ENCODE measurements around the gene DOCK1.

Gene DOCK1

GRCh38 chr10:127150136-127150535 lies 244.9 kb downstream of the DOCK1 start:
- Histone ChIP-seq H3K27ac (ENCODE audit: low read length) (no peak overlapping the region), H3K9ac (ENCODE audit: low read depth, low read length) (no peak overlapping the region)

DNA sequence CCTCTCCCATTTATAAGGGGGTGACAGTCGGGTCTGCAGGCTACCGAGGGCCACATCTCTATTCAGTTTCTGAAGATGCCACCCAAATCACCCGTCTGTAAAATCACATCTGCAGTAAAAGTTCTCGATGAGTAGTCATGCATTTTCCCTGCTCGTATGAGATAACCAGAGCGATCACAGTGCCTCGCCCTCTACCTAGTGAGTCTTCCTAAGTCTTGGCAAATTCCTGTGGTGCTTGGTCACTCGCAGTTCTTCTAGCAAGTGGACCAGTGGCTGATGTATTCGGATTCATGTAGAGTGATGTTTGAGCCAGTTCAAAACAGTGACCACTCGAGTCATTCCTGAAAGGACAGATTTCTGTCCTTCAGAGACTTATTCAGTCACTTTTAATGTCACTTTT lies 246.3 kb downstream of the DOCK1 start:
- Histone ChIP-seq H3K36me3 (ENCODE audit: insufficient read depth, low read depth, low read length) (no peaks in the 10 kb centered on the region), H3K4me3 (ENCODE audit: low read length) (no peak overlapping the region), H3K4me1 (ENCODE audit: insufficient read depth, low read length) (peaks cover 25% of the 10 kb centered on the region), H3K9ac (ENCODE audit: low read depth, low read length) (no peak overlapping the region), H3K27me3 (ENCODE audit: insufficient read depth, low read length) (no peaks in the 10 kb centered on the region), H3K9me3 (ENCODE audit: insufficient read depth, low read depth, low read length) (no peaks in the 10 kb centered on the region), H3K27ac (ENCODE audit: low read length) (no peak overlapping the region)

More at GRCh38 chr10:127150136-127150535, 244.9 kb downstream of the DOCK1 start:
- peaks cover 25% of the 10 kb centered on the region for H3K4me1 ChIP-seq (ENCODE audit: insufficient read depth, low read length)
- no peaks in the 10 kb centered on the region for H3K9me3 ChIP-seq (ENCODE audit: insufficient read depth, low read depth, low read length)
- no peaks in the 10 kb centered on the region for H3K36me3 ChIP-seq (ENCODE audit: insufficient read depth, low read depth, low read length)
- no peak overlapping the region for H3K4me3 ChIP-seq (ENCODE audit: low read length)
- H3K27me3 ChIP-seq (ENCODE audit: insufficient read depth, low read length), result no peaks in the 10 kb centered on the region

GRCh38 chr10:127151981-127152699 lies 246.9 kb downstream of the DOCK1 start:
- Histone ChIP-seq H3K4me1 (ENCODE audit: insufficient read depth, low read length) (peaks cover 25% of the 10 kb centered on the region), H3K27ac (ENCODE audit: low read length) (no peak overlapping the region), H3K36me3 (ENCODE audit: insufficient read depth, low read depth, low read length) (no peaks in the 10 kb centered on the region), H3K4me3 (ENCODE audit: low read length) (no peak overlapping the region), H3K27me3 (ENCODE audit: insufficient read depth, low read length) (no peaks in the 10 kb centered on the region), H3K9ac (ENCODE audit: low read depth, low read length) (no peak overlapping the region), H3K9me3 (ENCODE audit: insufficient read depth, low read depth, low read length) (no peaks in the 10 kb centered on the region)

GRCh38 chr10:127153181-127153580 lies 248.0 kb downstream of the DOCK1 start:
- H3K27ac ChIP-seq (ENCODE audit: low read length), result no peak overlapping the region
- H3K4me1 ChIP-seq (ENCODE audit: insufficient read depth, low read length), result peaks cover 30% of the 10 kb centered on the region
- H3K27me3 ChIP-seq (ENCODE audit: insufficient read depth, low read length), result no peaks in the 10 kb centered on the region
- H3K36me3 ChIP-seq (ENCODE audit: insufficient read depth, low read depth, low read length), result no peaks in the 10 kb centered on the region
- H3K4me3 ChIP-seq (ENCODE audit: low read length), result no peak overlapping the region
- no peak overlapping the region for H3K9ac ChIP-seq (ENCODE audit: low read depth, low read length)
- no peaks in the 10 kb centered on the region for H3K9me3 ChIP-seq (ENCODE audit: insufficient read depth, low read depth, low read length)

- H3K9me3 ChIP-seq (ENCODE audit: insufficient read depth, low read depth, low read length), result no peaks in the 10 kb centered on the region
- no peaks in the 10 kb centered on the region for H3K27me3 ChIP-seq (ENCODE audit: insufficient read depth, low read length)
- H3K27ac ChIP-seq (ENCODE audit: low read length), result no peak overlapping the region
- no peak overlapping the region for H3K4me3 ChIP-seq (ENCODE audit: low read length)
- H3K36me3 ChIP-seq (ENCODE audit: insufficient read depth, low read depth, low read length), result no peaks in the 10 kb centered on the region
- H3K9ac ChIP-seq (ENCODE audit: low read depth, low read length), result no peak overlapping the region
- H3K4me1 ChIP-seq (ENCODE audit: insufficient read depth, low read length), result peaks cover 17% of the 10 kb centered on the region
Measured at GRCh38 chr10:127154831-127155620, 249.8 kb downstream of the DOCK1 start.

GRCh38 chr10:127157089-127157488 lies 251.9 kb downstream of the DOCK1 start:
- no peak overlapping the region for H3K9ac ChIP-seq (ENCODE audit: low read depth, low read length)
- H3K4me3 ChIP-seq (ENCODE audit: low read length), result no peak overlapping the region
- H3K27ac ChIP-seq (ENCODE audit: low read length), result no peak overlapping the region
- peaks cover 11% of the 10 kb centered on the region for H3K4me1 ChIP-seq (ENCODE audit: insufficient read depth, low read length)
- H3K9me3 ChIP-seq (ENCODE audit: insufficient read depth, low read depth, low read length), result no peaks in the 10 kb centered on the region
- H3K36me3 ChIP-seq (ENCODE audit: insufficient read depth, low read depth, low read length), result no peaks in the 10 kb centered on the region
- no peaks in the 10 kb centered on the region for H3K27me3 ChIP-seq (ENCODE audit: insufficient read depth, low read length)

DNA sequence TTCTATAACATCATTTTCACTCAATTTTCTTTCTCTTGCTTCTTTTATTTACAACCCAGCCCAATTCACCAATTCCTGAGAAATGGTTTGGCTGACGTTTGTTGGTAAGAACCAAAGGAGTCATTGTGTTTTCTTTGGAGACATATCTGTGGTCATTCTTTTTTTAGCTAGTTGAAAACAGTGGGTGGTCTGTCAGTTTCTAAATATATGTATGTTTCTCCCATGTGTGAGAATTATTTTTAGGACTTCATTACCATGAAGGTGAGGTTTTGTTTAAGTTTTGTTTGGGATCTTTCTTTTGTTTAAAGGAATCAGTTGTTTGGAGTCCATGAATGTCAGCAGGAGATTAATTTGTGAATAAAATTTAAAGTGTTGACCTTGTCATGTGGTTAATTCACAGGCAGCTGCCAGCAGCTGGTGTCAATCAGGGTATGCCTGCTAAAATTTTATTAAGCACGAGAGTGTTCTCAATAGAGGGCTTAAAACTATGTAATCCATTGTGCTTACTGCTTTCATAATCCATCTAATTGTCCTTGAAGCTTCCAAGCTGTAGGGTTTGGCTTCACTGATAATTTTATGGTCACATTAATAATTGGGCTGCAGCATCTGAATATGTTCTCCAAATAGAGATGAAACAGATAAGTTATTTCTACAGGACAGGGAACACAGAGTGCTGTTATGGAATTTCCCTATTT lies 252.4 kb downstream of the DOCK1 start:
- Histone ChIP-seq H3K4me1 (ENCODE audit: insufficient read depth, low read length) (peaks cover 6% of the 10 kb centered on the region), H3K4me3 (ENCODE audit: low read length) (no peak overlapping the region), H3K27me3 (ENCODE audit: insufficient read depth, low read length) (no peaks in the 10 kb centered on the region), H3K36me3 (ENCODE audit: insufficient read depth, low read depth, low read length) (no peaks in the 10 kb centered on the region), H3K9me3 (ENCODE audit: insufficient read depth, low read depth, low read length) (no peaks in the 10 kb centered on the region), H3K9ac (ENCODE audit: low read depth, low read length) (no peak overlapping the region), H3K27ac (ENCODE audit: low read length) (no peak overlapping the region)

DNA sequence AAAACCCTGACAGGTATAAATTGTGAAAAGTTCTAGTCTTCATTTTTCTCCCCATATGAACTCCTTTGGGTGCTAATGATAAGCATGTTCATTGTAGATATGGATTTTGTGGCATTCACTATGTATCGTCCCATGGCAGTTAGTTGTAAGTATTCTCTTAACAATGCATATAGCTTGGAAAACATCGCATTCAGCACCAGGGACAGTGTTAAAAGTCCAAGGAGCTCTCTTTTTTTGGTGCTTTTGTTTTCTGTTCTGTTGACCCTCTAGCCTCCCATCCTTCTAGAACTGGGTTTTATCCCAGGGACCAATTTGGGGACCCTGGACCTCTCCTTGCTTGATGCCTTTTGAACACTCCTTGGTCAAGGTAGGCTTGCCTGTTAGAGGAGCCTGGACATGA lies 253.4 kb downstream of the DOCK1 start:
- Histone ChIP-seq H3K4me3 (ENCODE audit: low read length) (no peak overlapping the region), H3K36me3 (ENCODE audit: insufficient read depth, low read depth, low read length) (no peaks in the 10 kb centered on the region), H3K9ac (ENCODE audit: low read depth, low read length) (no peak overlapping the region), H3K9me3 (ENCODE audit: insufficient read depth, low read depth, low read length) (no peaks in the 10 kb centered on the region), H3K27ac (ENCODE audit: low read length) (no peak overlapping the region), H3K27me3 (ENCODE audit: insufficient read depth, low read length) (no peaks in the 10 kb centered on the region), H3K4me1 (ENCODE audit: insufficient read depth, low read length) (peaks cover 4% of the 10 kb centered on the region; the same call in 1 of the 2 replicates)

- Histone ChIP-seq H3K4me3 (ENCODE audit: low read length) (no peak overlapping the region), H3K4me1 (ENCODE audit: insufficient read depth, low read length) (peaks cover 4% of the 10 kb centered on the region; the same call in 1 of the 2 replicates), H3K9ac (ENCODE audit: low read depth, low read length) (no peak overlapping the region), H3K27ac (ENCODE audit: low read length) (no peak overlapping the region), H3K9me3 (ENCODE audit: insufficient read depth, low read depth, low read length) (no peaks in the 10 kb centered on the region), H3K36me3 (ENCODE audit: insufficient read depth, low read depth, low read length) (no peaks in the 10 kb centered on the region), H3K27me3 (ENCODE audit: insufficient read depth, low read length) (no peaks in the 10 kb centered on the region)
Measured at GRCh38 chr10:127159648-127160245, 254.5 kb downstream of the DOCK1 start.

DNA sequence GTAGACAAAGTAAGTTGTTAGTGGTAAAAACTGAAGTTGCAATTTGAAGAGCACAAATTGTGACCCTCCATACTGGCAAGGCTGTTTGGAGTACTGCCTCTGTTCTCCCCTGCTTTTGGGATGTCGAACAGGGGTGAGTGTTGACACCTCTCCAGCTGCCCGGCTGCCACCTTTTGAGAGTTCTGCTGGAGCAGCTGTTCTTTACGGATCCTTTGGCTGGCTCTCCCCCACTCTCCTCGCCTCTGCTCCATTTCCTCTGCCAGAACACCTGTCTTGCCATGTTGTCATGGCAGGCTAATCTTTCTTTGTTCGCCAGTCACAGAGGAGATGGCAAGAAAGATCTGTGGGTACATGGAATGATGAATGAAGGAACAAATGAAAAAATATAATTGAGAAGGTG lies 256.3 kb downstream of the DOCK1 start:
- Histone ChIP-seq H3K27ac (ENCODE audit: low read length) (no peak overlapping the region), H3K4me1 (ENCODE audit: insufficient read depth, low read length) (peaks cover 4% of the 10 kb centered on the region; the same call in 1 of the 2 replicates), H3K9ac (ENCODE audit: low read depth, low read length) (no peak overlapping the region), H3K4me3 (ENCODE audit: low read length) (no peak overlapping the region), H3K36me3 (ENCODE audit: insufficient read depth, low read depth, low read length) (no peaks in the 10 kb centered on the region), H3K9me3 (ENCODE audit: insufficient read depth, low read depth, low read length) (no peaks in the 10 kb centered on the region), H3K27me3 (ENCODE audit: insufficient read depth, low read length) (no peaks in the 10 kb centered on the region)

- H3K9me3 ChIP-seq (ENCODE audit: insufficient read depth, low read depth, low read length), result no peaks in the 10 kb centered on the region
- no peak overlapping the region for H3K27ac ChIP-seq (ENCODE audit: low read length)
- H3K36me3 ChIP-seq (ENCODE audit: insufficient read depth, low read depth, low read length), result no peaks in the 10 kb centered on the region
- no peaks in the 10 kb centered on the region for H3K27me3 ChIP-seq (ENCODE audit: insufficient read depth, low read length)
- no peaks in the 10 kb centered on the region for H3K4me1 ChIP-seq (ENCODE audit: insufficient read depth, low read length)
- no peak overlapping the region for H3K4me3 ChIP-seq (ENCODE audit: low read length)
- H3K9ac ChIP-seq (ENCODE audit: low read depth, low read length), result no peak overlapping the region
Measured at GRCh38 chr10:127162841-127163240, 257.6 kb downstream of the DOCK1 start.

All from iPS-20b (cell line).